ENCODE results near the gene SOD1.

Gene SOD1

DNA sequence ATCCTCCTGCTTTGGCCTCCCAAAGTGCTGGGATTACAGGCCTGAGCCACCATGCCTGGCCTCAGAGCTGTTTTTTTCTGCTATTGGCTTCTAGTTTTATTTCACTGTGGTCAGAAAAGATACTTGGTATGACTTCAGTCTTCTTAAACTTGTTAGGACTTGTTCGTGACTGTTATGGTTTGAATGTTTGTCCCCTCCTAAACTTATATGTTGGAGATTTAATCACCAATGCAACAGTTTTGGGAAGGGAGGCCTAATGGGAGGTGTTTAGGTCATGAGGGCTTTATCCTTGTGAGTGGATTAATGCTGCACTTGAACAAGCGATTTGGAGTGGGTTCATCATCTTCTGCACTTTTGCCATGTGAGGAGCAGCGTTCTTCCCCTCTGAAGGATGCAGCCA is 24.5 kb upstream of the SOD1 start:
- no peak for DNase-seq (ENCODE audit: low spot score)

GRCh38 chr21:31636874-31637273 is 22.6 kb upstream of the SOD1 start:
- peaks cover 3 to 4% of the 10 kb centered on the region in 2 donors for H3K9me3 ChIP-seq (replicated peaks in 1 of 2; ENCODE audit: control insufficient read depth in 2 of 2, insufficient read depth in 1 of 2, low read depth in 1 of 2, low read length in 2 of 2)
- no peaks in the 10 kb centered on the region for H3K79me1 ChIP-seq (ENCODE audit: low read depth, low read length)
- no peak overlapping the region for H3K27ac ChIP-seq (replicated peaks; ENCODE audit: low read length)
- no peak overlapping the region for H3K23ac ChIP-seq (ENCODE audit: low read depth, low read length, poor library complexity)
- no CpG with 5 or more reads among the region's 2 CpGs for WGBS, 2 donors (ENCODE audit: extremely low coverage in 2 of 2, insufficient read length in 2 of 2, insufficient replicate concordance in 1 of 2)
- H3K9ac ChIP-seq (ENCODE audit: low read depth, low read length, poor library complexity) = no peak overlapping the region
- no peak overlapping the region for H3K4ac ChIP-seq (ENCODE audit: low read length)
- no peak overlapping the region for H3K4me3 ChIP-seq (ENCODE audit: low read length in 2 of 2)
- no peak overlapping the region for H2BK12ac ChIP-seq (ENCODE audit: low read length)
- H2BK5ac ChIP-seq (ENCODE audit: low read length) = no peak overlapping the region
- no peak overlapping the region for H3K4me2 ChIP-seq (ENCODE audit: insufficient read depth, low read length, poor library complexity, severe bottlenecking)
- no peak overlapping the region for H2BK120ac ChIP-seq (ENCODE audit: low read depth, low read length)
- H3K27me3 ChIP-seq (ENCODE audit: control insufficient read depth in 3 of 3, insufficient read depth in 3 of 3, low read depth in 1 of 3, low read length in 3 of 3) = no peaks in the 10 kb centered on the region
- no peak overlapping the region for H4K8ac ChIP-seq (ENCODE audit: low read depth, low read length)
- no peak overlapping the region for H2AFZ ChIP-seq (ENCODE audit: low read length)
- no peak overlapping the region for H3K18ac ChIP-seq (ENCODE audit: low read length)
- DNase-seq (ENCODE audit: low spot score) = no peak
- no peaks in the 10 kb centered on the region for H3K36me3 ChIP-seq (replicated peaks in 1 of 2; ENCODE audit: control insufficient read depth in 2 of 2, insufficient read depth in 2 of 2, low read length in 2 of 2)
- no peak overlapping the region for H2AK5ac ChIP-seq (ENCODE audit: low read depth, low read length)
- H2BK15ac ChIP-seq (ENCODE audit: low read length) = no peak overlapping the region
- H4K91ac ChIP-seq (ENCODE audit: low read depth, low read length, poor library complexity) = no peak overlapping the region
- no peak overlapping the region for H3K14ac ChIP-seq (ENCODE audit: low read length)
- H3K4me1 ChIP-seq (ENCODE audit: control insufficient read depth in 2 of 2, insufficient read depth in 1 of 2, low read depth in 1 of 2, low read length in 2 of 2) = no peaks in the 10 kb centered on the region

More for the DNA sequence above, 24.5 kb upstream of the SOD1 start:
- Histone ChIP-seq H3K36me3 (replicated peaks in 1 of 2; ENCODE audit: control insufficient read depth in 2 of 2, insufficient read depth in 2 of 2, low read length in 2 of 2) (no peaks in the 10 kb centered on the region), H3K9ac (ENCODE audit: low read depth, low read length, poor library complexity) (no peak overlapping the region), H3K14ac (ENCODE audit: low read length) (no peak overlapping the region), H4K8ac (ENCODE audit: low read depth, low read length) (no peak overlapping the region), H2BK120ac (ENCODE audit: low read depth, low read length) (no peak overlapping the region), H3K79me1 (ENCODE audit: low read depth, low read length) (no peaks in the 10 kb centered on the region), H3K9me3 (replicated peaks in 1 of 2; ENCODE audit: control insufficient read depth in 2 of 2, insufficient read depth in 1 of 2, low read depth in 1 of 2, low read length in 2 of 2) (peaks cover 0 to 3% of the 10 kb centered on the region in 2 donors), H3K4me2 (ENCODE audit: insufficient read depth, low read length, poor library complexity, severe bottlenecking) (no peak overlapping the region), H2AFZ (ENCODE audit: low read length) (peak overlapping the region; percentile 42), H3K4me1 (ENCODE audit: control insufficient read depth in 2 of 2, insufficient read depth in 1 of 2, low read depth in 1 of 2, low read length in 2 of 2) (no peaks in the 10 kb centered on the region), H2BK12ac (ENCODE audit: low read length) (no peak overlapping the region), H2BK15ac (ENCODE audit: low read length) (no peak overlapping the region), H3K4me3 (ENCODE audit: low read length in 2 of 2) (no peak overlapping the region), H2BK5ac (ENCODE audit: low read length) (no peak overlapping the region), H3K27ac (replicated peaks; ENCODE audit: low read length) (no peak overlapping the region), H3K23ac (ENCODE audit: low read depth, low read length, poor library complexity) (no peak overlapping the region), H3K27me3 (ENCODE audit: control insufficient read depth in 3 of 3, insufficient read depth in 3 of 3, low read depth in 1 of 3, low read length in 3 of 3) (no peaks in the 10 kb centered on the region), H3K18ac (ENCODE audit: low read length) (no peak overlapping the region), H4K91ac (ENCODE audit: low read depth, low read length, poor library complexity) (peak overlapping the region; percentile 26), H3K4ac (ENCODE audit: low read length) (no peak overlapping the region), H2AK5ac (ENCODE audit: low read depth, low read length) (no peak overlapping the region)
- WGBS, 2 donors (ENCODE audit: extremely low coverage in 2 of 2, insufficient read length in 2 of 2, insufficient replicate concordance in 1 of 2) = no CpG with 5 or more reads among the region's 3 CpGs

DNA sequence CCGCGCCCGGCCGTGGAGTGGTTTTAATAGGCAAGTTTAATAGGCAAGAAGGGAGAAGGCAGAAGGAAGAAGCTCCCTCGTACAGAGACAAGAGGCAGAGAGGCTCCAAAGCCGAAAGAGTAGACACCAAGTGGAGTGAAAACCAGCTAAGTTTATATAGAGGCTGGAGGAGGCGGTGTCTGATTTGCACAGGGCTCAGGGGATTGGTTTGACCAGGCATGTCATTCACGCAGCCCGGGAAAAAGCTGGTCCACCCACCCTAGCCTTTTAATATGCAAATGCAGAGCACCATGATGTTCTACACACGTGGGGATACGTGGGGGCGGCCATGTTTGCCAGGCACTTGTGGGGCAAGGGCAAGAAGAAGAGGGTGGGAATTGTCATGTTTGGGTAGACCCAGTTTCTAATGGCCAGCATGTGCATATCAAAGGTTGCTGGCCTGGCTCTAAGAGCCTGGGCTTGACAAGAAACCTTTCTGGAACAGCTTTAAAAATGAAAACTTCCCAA is 18.0 kb upstream of the SOD1 start:
- H4K8ac ChIP-seq (ENCODE audit: low read depth, low read length) = no peak overlapping the region
- H3K9ac ChIP-seq (ENCODE audit: low read depth, low read length, poor library complexity) = no peak overlapping the region
- H3K4ac ChIP-seq (ENCODE audit: low read length) = no peak overlapping the region
- H3K79me1 ChIP-seq (ENCODE audit: low read depth, low read length) = no peaks in the 10 kb centered on the region
- no peak overlapping the region for H4K91ac ChIP-seq (ENCODE audit: low read depth, low read length, poor library complexity)
- H3K9me3 ChIP-seq (replicated peaks in 1 of 2; ENCODE audit: control insufficient read depth in 2 of 2, insufficient read depth in 1 of 2, low read depth in 1 of 2, low read length in 2 of 2) = peaks cover 3 to 8% of the 10 kb centered on the region in 2 donors
- no peak overlapping the region for H3K18ac ChIP-seq (ENCODE audit: low read length)
- H3K36me3 ChIP-seq (replicated peaks in 1 of 2; ENCODE audit: control insufficient read depth in 2 of 2, insufficient read depth in 2 of 2, low read length in 2 of 2) = no peaks in the 10 kb centered on the region
- no peaks in the 10 kb centered on the region for H3K27me3 ChIP-seq (ENCODE audit: control insufficient read depth in 3 of 3, insufficient read depth in 3 of 3, low read depth in 1 of 3, low read length in 3 of 3)
- WGBS, 2 donors (ENCODE audit: extremely low coverage in 2 of 2, insufficient read length in 2 of 2, insufficient replicate concordance in 1 of 2) = no CpG with 5 or more reads among the region's 12 CpGs
- no peak for DNase-seq (ENCODE audit: low spot score)
- no peak overlapping the region for H3K23ac ChIP-seq (ENCODE audit: low read depth, low read length, poor library complexity)
- no peak overlapping the region for H2AK5ac ChIP-seq (ENCODE audit: low read depth, low read length)
- no peak overlapping the region for H2BK120ac ChIP-seq (ENCODE audit: low read depth, low read length)
- no peak overlapping the region for H2AFZ ChIP-seq (ENCODE audit: low read length)
- H2BK12ac ChIP-seq (ENCODE audit: low read length) = peak overlapping the region; percentile 10
- no peak overlapping the region for H3K4me3 ChIP-seq (ENCODE audit: low read length in 2 of 2)
- no peaks in the 10 kb centered on the region for H3K4me1 ChIP-seq (ENCODE audit: control insufficient read depth in 2 of 2, insufficient read depth in 1 of 2, low read depth in 1 of 2, low read length in 2 of 2)
- no peak overlapping the region for H3K27ac ChIP-seq (replicated peaks; ENCODE audit: low read length)
- H2BK15ac ChIP-seq (ENCODE audit: low read length) = no peak overlapping the region
- no peak overlapping the region for H2BK5ac ChIP-seq (ENCODE audit: low read length)
- no peak overlapping the region for H3K4me2 ChIP-seq (ENCODE audit: insufficient read depth, low read length, poor library complexity, severe bottlenecking)
- no peak overlapping the region for H3K14ac ChIP-seq (ENCODE audit: low read length)

GRCh38 chr21:31644643-31645042 is 14.8 kb upstream of the SOD1 start:
- H3K18ac ChIP-seq (ENCODE audit: low read length) = no peak overlapping the region
- H3K9me3 ChIP-seq (replicated peaks in 1 of 2; ENCODE audit: control insufficient read depth in 2 of 2, insufficient read depth in 1 of 2, low read depth in 1 of 2, low read length in 2 of 2) = peaks cover 0 to 8% of the 10 kb centered on the region in 2 donors
- no CpG with 5 or more reads among the region's 4 CpGs for WGBS, 2 donors (ENCODE audit: extremely low coverage in 2 of 2, insufficient read length in 2 of 2, insufficient replicate concordance in 1 of 2)
- no peak overlapping the region for H4K8ac ChIP-seq (ENCODE audit: low read depth, low read length)
- H3K36me3 ChIP-seq (replicated peaks in 1 of 2; ENCODE audit: control insufficient read depth in 2 of 2, insufficient read depth in 2 of 2, low read length in 2 of 2) = no peaks in the 10 kb centered on the region
- H3K14ac ChIP-seq (ENCODE audit: low read length) = no peak overlapping the region
- H4K91ac ChIP-seq (ENCODE audit: low read depth, low read length, poor library complexity) = no peak overlapping the region
- H2AFZ ChIP-seq (ENCODE audit: low read length) = no peak overlapping the region
- no peak overlapping the region for H3K4me2 ChIP-seq (ENCODE audit: insufficient read depth, low read length, poor library complexity, severe bottlenecking)
- H3K23ac ChIP-seq (ENCODE audit: low read depth, low read length, poor library complexity) = no peak overlapping the region
- H3K9ac ChIP-seq (ENCODE audit: low read depth, low read length, poor library complexity) = no peak overlapping the region
- no peak overlapping the region for H2BK120ac ChIP-seq (ENCODE audit: low read depth, low read length)
- no peak overlapping the region for H2AK5ac ChIP-seq (ENCODE audit: low read depth, low read length)
- H3K27me3 ChIP-seq (ENCODE audit: control insufficient read depth in 3 of 3, insufficient read depth in 3 of 3, low read depth in 1 of 3, low read length in 3 of 3) = no peaks in the 10 kb centered on the region
- no peaks in the 10 kb centered on the region for H3K79me1 ChIP-seq (ENCODE audit: low read depth, low read length)
- H3K4ac ChIP-seq (ENCODE audit: low read length) = no peak overlapping the region
- H3K4me3 ChIP-seq (ENCODE audit: low read length in 2 of 2) = no peak overlapping the region
- no peak overlapping the region for H2BK12ac ChIP-seq (ENCODE audit: low read length)
- H2BK15ac ChIP-seq (ENCODE audit: low read length) = no peak overlapping the region
- DNase-seq (ENCODE audit: low spot score) = no peak
- H3K27ac ChIP-seq (replicated peaks; ENCODE audit: low read length) = no peak overlapping the region
- H3K4me1 ChIP-seq (ENCODE audit: control insufficient read depth in 2 of 2, insufficient read depth in 1 of 2, low read depth in 1 of 2, low read length in 2 of 2) = no peaks in the 10 kb centered on the region
- no peak overlapping the region for H2BK5ac ChIP-seq (ENCODE audit: low read length)
